HEK293 (cell line): ENCODE results near the gene TSHZ2.
A peak's percentile ranks its signal among the peaks of the same experiment; 100 is the strongest.

Experiments used
- CTCF ChIA-PET: fragments of 350-600 bp; formaldehyde crosslinking; extraction: SDS; loops from one replicate; lab custom pipeline; 2021; ENCODE audit warnings: antibody characterized with exemption; lab: Yijun Ruan, JAX
- POLR2A ChIA-PET: fragments of 300-600 bp; formaldehyde crosslinking; extraction: SDS; loops from one replicate; lab custom pipeline; 2020; ENCODE audit warnings: antibody characterized with exemption, inconsistent platforms; lab: Yijun Ruan, JAX
- H3K27ac ChIP-seq: fragments of 200-500 bp; sonication (Bioruptor generic); 2 replicates; pipeline ENCODE4 v1.5.1; 2014; ENCODE audit warnings: low read depth, low read length, control low read depth, inconsistent platforms; ENCODE audit errors: extremely low read depth
- H3K36me3 ChIP-seq, 2 experiments: fragments of 200-500 bp in 1 of 2; sonication (Bioruptor generic) in 1 of 2; 1 replicate in 1 of 2; 2 replicates in 1 of 2; pipeline ENCODE4 v1.5.1; 2014 to 2017; ENCODE audit warnings: inconsistent platforms in 2 of 2, low read length in 2 of 2; ENCODE audit not compliant: control insufficient read depth in 2 of 2, insufficient read depth in 1 of 2
- H3K4me1 ChIP-seq: fragments of 200-500 bp; sonication (Bioruptor generic); 2 replicates; pipeline ENCODE4 v1.5.1; 2014; ENCODE audit warnings: mild to moderate bottlenecking, low read length, inconsistent platforms; ENCODE audit not compliant: control insufficient read depth, insufficient read depth
- H3K4me3 ChIP-seq: 2 replicates; pipeline ENCODE4 v1.5.1; 2011; ENCODE audit warnings: low read depth, mild to moderate bottlenecking, control low read depth, low read length, moderate library complexity
- H3K9me3 ChIP-seq: fragments of 200-500 bp; sonication (Bioruptor generic); 2 replicates; pipeline ENCODE4 v1.5.1; 2014; ENCODE audit warnings: low read depth, low read length, inconsistent platforms; ENCODE audit not compliant: control insufficient read depth, insufficient read depth
- BCL11B ChIP-seq: fragments of 450-650 bp; formaldehyde crosslinking; IDR thresholded peaks from 2 replicates; pipeline ENCODE4 v1.5.1; 2016; ENCODE audit warnings: low read depth, missing biosample characterization, missing genetic modification characterization
- KLF17 ChIP-seq: fragments of 450-650 bp; formaldehyde crosslinking; IDR thresholded peaks from 2 replicates; pipeline ENCODE4 v1.5.1; 2016; ENCODE audit warnings: missing biosample characterization, missing genetic modification characterization
- OSR2 ChIP-seq: fragments of 450-650 bp; formaldehyde crosslinking; IDR thresholded peaks from 2 replicates; pipeline ENCODE4 v1.5.1; 2016; ENCODE audit warnings: missing biosample characterization, missing genetic modification characterization
- ZBTB49 ChIP-seq: fragments of 450-650 bp; formaldehyde crosslinking; IDR thresholded peaks from 2 replicates; pipeline ENCODE4 v1.5.1; 2016; ENCODE audit warnings: missing biosample characterization, missing genetic modification characterization, low read depth
- ZEB2 ChIP-seq: fragments of 450-650 bp; formaldehyde crosslinking; IDR thresholded peaks from 2 replicates; pipeline ENCODE4 v1.5.1; 2016; ENCODE audit warnings: missing biosample characterization, missing genetic modification characterization
- ZNF112 ChIP-seq: fragments of 450-650 bp; formaldehyde crosslinking; IDR thresholded peaks from 2 replicates; pipeline ENCODE4 v1.5.0; 2017; ENCODE audit warnings: missing biosample characterization, missing genetic modification characterization
- ZNF221 ChIP-seq: fragments of 450-650 bp; formaldehyde crosslinking; IDR thresholded peaks from 2 replicates; pipeline ENCODE4 v1.5.1; 2017; ENCODE audit warnings: missing biosample characterization, missing genetic modification characterization, borderline replicate concordance
- ZNF639 ChIP-seq: fragments of 450-650 bp; formaldehyde crosslinking; IDR thresholded peaks from 2 replicates; pipeline ENCODE4 v1.5.1; 2016; ENCODE audit warnings: missing biosample characterization, missing genetic modification characterization
- ZNF777 ChIP-seq: fragments of 450-650 bp; formaldehyde crosslinking; IDR thresholded peaks from 2 replicates; pipeline ENCODE4 v1.5.1; 2017; ENCODE audit warnings: missing biosample characterization, missing genetic modification characterization, borderline replicate concordance
- TF ChIP-seq, protein P1 (sequence below): fragments of 450-650 bp; formaldehyde crosslinking; IDR thresholded peaks from 2 replicates; pipeline ENCODE4 v1.5.1; 2016; ENCODE audit warnings: missing biosample characterization, missing genetic modification characterization
- TF ChIP-seq, protein P2 (sequence below): fragments of 450-650 bp; formaldehyde crosslinking; IDR thresholded peaks from 2 replicates; pipeline ENCODE4 v1.5.1; 2016; ENCODE audit warnings: missing biosample characterization, missing genetic modification characterization

Gene TSHZ2

DNA sequence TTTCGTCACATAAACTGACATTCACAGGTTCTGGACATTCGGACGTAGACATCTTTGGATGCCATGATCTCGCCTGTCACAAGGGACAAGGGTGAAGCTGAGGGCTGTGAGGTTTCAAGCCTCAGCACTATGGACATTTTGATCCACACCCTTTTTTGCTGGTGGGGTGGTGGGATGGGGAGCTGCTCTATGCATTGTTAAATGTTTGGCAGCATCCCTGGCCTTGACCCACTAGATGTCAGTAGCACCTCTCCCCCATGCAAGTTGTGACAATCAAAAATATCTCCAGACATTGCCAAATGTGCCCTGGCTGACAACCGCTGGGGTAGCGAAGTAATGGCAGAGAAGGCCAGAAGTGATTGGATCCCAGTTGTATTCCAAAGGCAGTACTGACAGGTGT lies 229.4 kb downstream of the TSHZ2 start (continued):
- TF ChIP-seq ZNF777 (no peak), ZNF639 (no peak)

- Histone ChIP-seq H3K9me3 (no peaks in the 10 kb centered on the region), H3K4me1 (no peaks in the 10 kb centered on the region), H3K4me3 (no peak overlapping the region), H3K36me3 (no peaks in the 10 kb centered on the region), H3K27ac (no peak overlapping the region)
- TF ChIP-seq ZEB2 (tag by site-specific recombination) (no peak), KLF17 (peak; percentile 73), BCL11B (tag by site-specific recombination) (no peak)
- POLR2A ChIA-PET = no interaction called here
- CTCF ChIA-PET = interaction anchor here (0.6 to 0.9 kb wide), 5 partner anchors 9 to 571 kb away, joined by 3 to 6 read pairs (median 4); no protein-coding TSS in a partner anchor
Measured at GRCh38 chr20:53202777-53203176, 230.6 kb downstream of the TSHZ2 start.

GRCh38 chr20:53205046-53205445 lies 232.9 kb downstream of the TSHZ2 start:
- CTCF ChIA-PET = interaction anchor here (0.9 kb wide), 1 partner anchor 343 kb away, joined by 3 read pairs; no protein-coding TSS in a partner anchor
- Histone ChIP-seq H3K36me3 (no peaks in the 10 kb centered on the region), H3K9me3 (no peaks in the 10 kb centered on the region), H3K4me1 (no peaks in the 10 kb centered on the region; the same call in 1 of the 2 replicates), H3K27ac (no peak overlapping the region), H3K4me3 (no peak overlapping the region)
- TF ChIP-seq ZBTB49 (tag by site-specific recombination) = no peak
- TF ChIP-seq ZNF221 = no peak
- TF ChIP-seq, protein P1, sequence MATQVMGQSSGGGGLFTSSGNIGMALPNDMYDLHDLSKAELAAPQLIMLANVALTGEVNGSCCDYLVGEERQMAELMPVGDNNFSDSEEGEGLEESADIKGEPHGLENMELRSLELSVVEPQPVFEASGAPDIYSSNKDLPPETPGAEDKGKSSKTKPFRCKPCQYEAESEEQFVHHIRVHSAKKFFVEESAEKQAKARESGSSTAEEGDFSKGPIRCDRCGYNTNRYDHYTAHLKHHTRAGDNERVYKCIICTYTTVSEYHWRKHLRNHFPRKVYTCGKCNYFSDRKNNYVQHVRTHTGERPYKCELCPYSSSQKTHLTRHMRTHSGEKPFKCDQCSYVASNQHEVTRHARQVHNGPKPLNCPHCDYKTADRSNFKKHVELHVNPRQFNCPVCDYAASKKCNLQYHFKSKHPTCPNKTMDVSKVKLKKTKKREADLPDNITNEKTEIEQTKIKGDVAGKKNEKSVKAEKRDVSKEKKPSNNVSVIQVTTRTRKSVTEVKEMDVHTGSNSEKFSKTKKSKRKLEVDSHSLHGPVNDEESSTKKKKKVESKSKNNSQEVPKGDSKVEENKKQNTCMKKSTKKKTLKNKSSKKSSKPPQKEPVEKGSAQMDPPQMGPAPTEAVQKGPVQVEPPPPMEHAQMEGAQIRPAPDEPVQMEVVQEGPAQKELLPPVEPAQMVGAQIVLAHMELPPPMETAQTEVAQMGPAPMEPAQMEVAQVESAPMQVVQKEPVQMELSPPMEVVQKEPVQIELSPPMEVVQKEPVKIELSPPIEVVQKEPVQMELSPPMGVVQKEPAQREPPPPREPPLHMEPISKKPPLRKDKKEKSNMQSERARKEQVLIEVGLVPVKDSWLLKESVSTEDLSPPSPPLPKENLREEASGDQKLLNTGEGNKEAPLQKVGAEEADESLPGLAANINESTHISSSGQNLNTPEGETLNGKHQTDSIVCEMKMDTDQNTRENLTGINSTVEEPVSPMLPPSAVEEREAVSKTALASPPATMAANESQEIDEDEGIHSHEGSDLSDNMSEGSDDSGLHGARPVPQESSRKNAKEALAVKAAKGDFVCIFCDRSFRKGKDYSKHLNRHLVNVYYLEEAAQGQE (tag by site-specific recombination) = no peak
- TF ChIP-seq, protein P2, sequence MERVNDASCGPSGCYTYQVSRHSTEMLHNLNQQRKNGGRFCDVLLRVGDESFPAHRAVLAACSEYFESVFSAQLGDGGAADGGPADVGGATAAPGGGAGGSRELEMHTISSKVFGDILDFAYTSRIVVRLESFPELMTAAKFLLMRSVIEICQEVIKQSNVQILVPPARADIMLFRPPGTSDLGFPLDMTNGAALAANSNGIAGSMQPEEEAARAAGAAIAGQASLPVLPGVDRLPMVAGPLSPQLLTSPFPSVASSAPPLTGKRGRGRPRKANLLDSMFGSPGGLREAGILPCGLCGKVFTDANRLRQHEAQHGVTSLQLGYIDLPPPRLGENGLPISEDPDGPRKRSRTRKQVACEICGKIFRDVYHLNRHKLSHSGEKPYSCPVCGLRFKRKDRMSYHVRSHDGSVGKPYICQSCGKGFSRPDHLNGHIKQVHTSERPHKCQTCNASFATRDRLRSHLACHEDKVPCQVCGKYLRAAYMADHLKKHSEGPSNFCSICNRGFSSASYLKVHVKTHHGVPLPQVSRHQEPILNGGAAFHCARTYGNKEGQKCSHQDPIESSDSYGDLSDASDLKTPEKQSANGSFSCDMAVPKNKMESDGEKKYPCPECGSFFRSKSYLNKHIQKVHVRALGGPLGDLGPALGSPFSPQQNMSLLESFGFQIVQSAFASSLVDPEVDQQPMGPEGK = no peak
- TF ChIP-seq OSR2 (tag by site-specific recombination) = no peak
- TF ChIP-seq ZNF112 (tag by site-specific recombination) = no peak
- POLR2A ChIA-PET = no interaction called here
